Measurements from ENCODE around the gene PRKN.

The PRKN gene

GRCh38 chr6:162421004-162421403, 306.6 kb downstream of the PRKN start:
- H3K27ac ChIP-seq (ENCODE audit: low read length) = no peak overlapping the region

GRCh38 chr6:162416831-162417537, 310.6 kb downstream of the PRKN start:
- Histone ChIP-seq H3K4me1 (ENCODE audit: low read length) (no peaks in the 10 kb centered on the region), H3K27ac (ENCODE audit: low read length) (no peak overlapping the region), H3K4me2 (ENCODE audit: low read length) (no peak overlapping the region), H3K9me3 (ENCODE audit: insufficient read depth, low read length) (no peaks in the 10 kb centered on the region), H3K27me3 (ENCODE audit: low read depth, low read length) (no peaks in the 10 kb centered on the region), H3K36me3 (replicated peaks; ENCODE audit: low read depth, low read length) (no peaks in the 10 kb centered on the region), H3K4me3 (ENCODE audit: low read length) (no peak overlapping the region), H3K79me2 (ENCODE audit: low read length) (no peaks in the 10 kb centered on the region), H2AFZ (ENCODE audit: low read depth, low read length) (no peak overlapping the region), H3K9ac (ENCODE audit: low read length) (no peak overlapping the region), H4K20me1 (ENCODE audit: insufficient read depth, low read length) (no peaks in the 10 kb centered on the region)
- TF ChIP-seq EZH2phosphoT487 (IDR thresholded peaks at IDR 0.05; ENCODE audit: low read depth) = no peak

More at GRCh38 chr6:162421004-162421403, 306.6 kb downstream of the PRKN start:
- H3K36me3 ChIP-seq (replicated peaks; ENCODE audit: low read depth, low read length) = no peaks in the 10 kb centered on the region
- H3K79me2 ChIP-seq (ENCODE audit: low read length) = no peaks in the 10 kb centered on the region
- H3K9me3 ChIP-seq (ENCODE audit: insufficient read depth, low read length) = no peaks in the 10 kb centered on the region
- no peak overlapping the region for H3K4me2 ChIP-seq (ENCODE audit: low read length)
- TF ChIP-seq EZH2phosphoT487 (IDR thresholded peaks at IDR 0.05; ENCODE audit: low read depth) (no peak), CTCF (IDR thresholded peaks at IDR 0.05; ENCODE audit: low read depth, low read length) (no peak)
- H3K4me3 ChIP-seq (ENCODE audit: low read length) = no peak overlapping the region
- no peaks in the 10 kb centered on the region for H3K4me1 ChIP-seq (ENCODE audit: low read length)
- no peaks in the 10 kb centered on the region for H4K20me1 ChIP-seq (ENCODE audit: insufficient read depth, low read length)
- H3K27me3 ChIP-seq (ENCODE audit: low read depth, low read length) = no peaks in the 10 kb centered on the region
- H2AFZ ChIP-seq (ENCODE audit: low read depth, low read length) = no peak overlapping the region
- no peak overlapping the region for H3K9ac ChIP-seq (ENCODE audit: low read length)

GRCh38 chr6:162416307-162416706, 311.3 kb downstream of the PRKN start:
- Histone ChIP-seq H3K9me3 (ENCODE audit: insufficient read depth, low read length) (no peaks in the 10 kb centered on the region), H3K4me3 (ENCODE audit: low read length) (no peak overlapping the region), H3K27me3 (ENCODE audit: low read depth, low read length) (no peaks in the 10 kb centered on the region), H2AFZ (ENCODE audit: low read depth, low read length) (no peak overlapping the region), H3K4me1 (ENCODE audit: low read length) (no peaks in the 10 kb centered on the region), H3K4me2 (ENCODE audit: low read length) (no peak overlapping the region), H3K79me2 (ENCODE audit: low read length) (no peaks in the 10 kb centered on the region), H3K9ac (ENCODE audit: low read length) (no peak overlapping the region), H3K27ac (ENCODE audit: low read length) (no peak overlapping the region), H3K36me3 (replicated peaks; ENCODE audit: low read depth, low read length) (no peaks in the 10 kb centered on the region), H4K20me1 (ENCODE audit: insufficient read depth, low read length) (no peaks in the 10 kb centered on the region)
- TF ChIP-seq CTCF (IDR thresholded peaks at IDR 0.05; ENCODE audit: low read depth, low read length) = no peak
- TF ChIP-seq EZH2phosphoT487 (IDR thresholded peaks at IDR 0.05; ENCODE audit: low read depth) = no peak

GRCh38 chr6:162409741-162410691, 317.6 kb downstream of the PRKN start:
- Histone ChIP-seq H3K4me2 (ENCODE audit: low read length) (no peak overlapping the region), H4K20me1 (ENCODE audit: insufficient read depth, low read length) (no peaks in the 10 kb centered on the region), H2AFZ (ENCODE audit: low read depth, low read length) (no peak overlapping the region), H3K36me3 (replicated peaks; ENCODE audit: low read depth, low read length) (no peaks in the 10 kb centered on the region), H3K9ac (ENCODE audit: low read length) (no peak overlapping the region), H3K4me3 (ENCODE audit: low read length) (no peak overlapping the region), H3K27ac (ENCODE audit: low read length) (no peak overlapping the region), H3K27me3 (ENCODE audit: low read depth, low read length) (no peaks in the 10 kb centered on the region), H3K79me2 (ENCODE audit: low read length) (no peaks in the 10 kb centered on the region), H3K4me1 (ENCODE audit: low read length) (no peaks in the 10 kb centered on the region), H3K9me3 (ENCODE audit: insufficient read depth, low read length) (no peaks in the 10 kb centered on the region)
- no peak for TF ChIP-seq CTCF (IDR thresholded peaks at IDR 0.05; ENCODE audit: low read depth, low read length)
- no peak for TF ChIP-seq EZH2phosphoT487 (IDR thresholded peaks at IDR 0.05; ENCODE audit: low read depth)

All from OCI-LY3 (cell line).